NCI-H128 (cell line): ENCODE data around the gene AP1G2.
A peak's percentile ranks its signal among the peaks of the same experiment; 100 is the strongest.

Experiments used
- DNase-seq: peaks from one replicate; lab custom pipeline; 2025; ENCODE audit not compliant: unreplicated experiment; lab: John Stamatoyannopoulos, UW

Gene AP1G2

GRCh38 chr14:23572524-23572828 is 4.9 kb upstream of the AP1G2 start:
- no peak for DNase-seq

GRCh38 chr14:23571701-23572523 is 4.3 kb upstream of the AP1G2 start:
- DNase-seq = no peak

GRCh38 chr14:23570806-23571483 is 3.4 kb upstream of the AP1G2 start:
- DNase-seq = no peak

- peak; percentile 43 for DNase-seq
Observed at GRCh38 chr14:23569443-23570151, 2.0 kb upstream of the AP1G2 start.

- no peak for DNase-seq
Observed at GRCh38 chr14:23568600-23569331, 1.2 kb upstream of the AP1G2 start.

- no peak for DNase-seq
Observed at GRCh38 chr14:23568021-23568599, 519 bp upstream of the AP1G2 start.

- DNase-seq = no peak
Observed at GRCh38 chr14:23566778-23567185, 809 bp downstream of the AP1G2 start.

GRCh38 chr14:23566112-23566777 is 1.3 kb downstream of the AP1G2 start:
- DNase-seq = no peak

GRCh38 chr14:23565626-23566025 is 2.0 kb downstream of the AP1G2 start:
- DNase-seq = no peak

- no peak for DNase-seq
Observed at GRCh38 chr14:23564876-23565275, 2.7 kb downstream of the AP1G2 start.

- no peak for DNase-seq
Observed at GRCh38 chr14:23564181-23564812, 3.3 kb downstream of the AP1G2 start.

GRCh38 chr14:23563473-23564180 is 4.0 kb downstream of the AP1G2 start:
- DNase-seq = no peak

- DNase-seq = no peak
Observed at GRCh38 chr14:23562822-23563472, 4.6 kb downstream of the AP1G2 start.

GRCh38 chr14:23561873-23562821 is 5.4 kb downstream of the AP1G2 start:
- no peak for DNase-seq

GRCh38 chr14:23561259-23561658 is 6.3 kb downstream of the AP1G2 start:
- DNase-seq = no peak

- DNase-seq = no peak
Observed at GRCh38 chr14:23559926-23560520, 7.6 kb downstream of the AP1G2 start.
